HG02759 (cell line): ENCODE measurements around the gene TGIF2.
"Not testable (repeated sequence)": the region's sequence is repeated elsewhere in the genome, so short reads cannot be mapped to it uniquely, and the experiment has no call there.

Source experiments
- ATAC-seq: cut with Tn5 transposase; IDR thresholded peaks from one replicate; pipeline ENCODE4 v1.9.1; 2021; ENCODE audit warnings: mild to moderate bottlenecking, moderate library complexity; ENCODE audit not compliant: unreplicated experiment

TGIF2 gene

DNA sequence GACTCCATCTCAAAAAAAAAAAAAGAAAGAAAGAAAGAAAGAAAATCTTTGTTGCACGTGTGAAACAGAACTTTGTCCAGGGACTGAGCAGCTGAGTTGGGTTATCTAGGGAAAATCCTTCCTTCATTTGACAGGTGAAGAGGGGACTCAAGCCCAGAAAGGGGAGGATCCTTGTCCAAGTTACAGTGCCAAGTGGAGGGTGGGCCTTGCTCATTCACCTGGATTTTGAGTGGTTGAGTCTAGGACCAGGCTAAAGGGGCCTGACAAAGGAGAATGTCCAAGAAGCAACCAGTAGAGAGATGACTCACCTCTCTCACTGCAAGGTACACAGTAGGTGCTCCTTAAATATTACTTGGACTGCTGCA, 2.7 kb downstream of the TGIF2 start:
- ATAC-seq = no peak

DNA sequence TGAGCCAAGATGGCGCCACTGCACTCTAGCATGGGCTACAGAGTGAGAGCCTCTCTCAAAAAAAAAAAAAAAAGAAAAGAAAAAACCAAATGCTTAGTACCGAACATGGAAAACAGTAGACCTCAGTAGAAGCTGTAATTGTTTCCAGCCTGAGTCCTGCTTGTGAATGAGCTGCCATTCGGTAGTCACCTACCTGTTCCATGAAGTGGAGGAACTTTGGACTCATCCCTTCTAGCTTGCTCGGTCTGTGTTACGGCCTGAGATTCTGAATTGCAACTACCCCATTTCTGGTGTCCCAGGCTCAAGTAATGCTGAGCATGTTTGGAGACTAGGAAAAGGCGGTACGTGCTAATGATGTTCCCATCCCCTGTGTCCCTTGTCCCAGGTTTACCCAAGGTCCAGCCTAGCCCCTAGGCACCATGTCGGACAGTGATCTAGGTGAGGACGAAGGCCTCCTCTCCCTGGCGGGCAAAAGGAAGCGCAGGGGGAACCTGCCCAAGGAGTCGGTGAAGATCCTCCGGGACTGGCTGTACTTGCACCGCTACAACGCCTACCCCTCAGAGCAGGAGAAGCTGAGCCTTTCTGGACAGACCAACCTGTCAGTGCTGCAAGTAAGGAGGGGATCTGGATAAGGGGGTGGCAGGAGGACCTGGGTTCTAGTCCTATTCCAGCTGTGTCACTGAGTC, 5.1 kb downstream of the TGIF2 start:
- ATAC-seq = no peak

DNA sequence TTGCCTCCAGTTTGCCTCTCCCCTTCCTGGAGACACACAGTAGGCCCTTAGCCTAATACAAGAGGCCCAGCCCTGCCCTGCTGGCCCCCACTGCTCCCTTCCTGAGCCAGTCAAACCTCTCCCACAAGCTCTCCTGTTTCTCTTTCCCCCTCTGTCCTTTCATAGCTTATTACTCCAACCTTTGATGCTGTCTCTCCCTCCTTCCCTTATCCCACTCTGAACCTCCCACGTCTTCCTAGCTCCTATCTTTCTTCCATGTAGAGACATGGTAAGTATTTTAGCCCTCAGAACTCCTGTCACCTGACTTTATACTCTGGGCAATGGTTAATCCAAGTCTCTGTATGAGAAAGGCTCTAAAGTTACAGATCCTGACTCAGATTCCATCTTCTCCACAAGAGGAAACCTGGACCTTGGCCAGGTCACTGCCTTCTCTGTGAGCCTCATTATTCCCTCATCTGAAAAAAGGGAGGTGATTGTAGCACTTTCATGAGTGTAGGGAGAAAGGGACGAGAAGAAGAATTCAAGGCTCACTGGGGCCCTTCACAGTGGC, 6.7 kb downstream of the TGIF2 start:
- no peak for ATAC-seq

DNA sequence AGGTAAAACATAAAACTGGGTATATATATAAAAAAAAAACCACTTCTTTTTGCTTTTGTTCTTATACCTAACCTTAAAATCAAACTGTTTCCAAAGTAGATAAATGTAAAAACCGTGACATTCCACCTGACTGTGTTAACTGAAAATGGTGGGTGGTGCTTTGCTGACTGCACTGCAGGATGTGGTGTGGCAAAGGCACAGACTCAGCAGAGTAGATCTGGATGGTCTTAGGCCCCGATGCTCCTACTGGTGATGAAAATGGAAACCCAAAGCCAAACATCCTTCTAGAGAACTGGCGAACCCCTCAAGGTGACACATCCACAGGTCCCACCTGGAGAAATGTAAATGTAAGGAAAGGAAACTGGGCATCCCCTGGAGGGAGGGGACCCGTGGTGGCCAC, 8.9 kb downstream of the TGIF2 start:
- no peak for ATAC-seq

DNA sequence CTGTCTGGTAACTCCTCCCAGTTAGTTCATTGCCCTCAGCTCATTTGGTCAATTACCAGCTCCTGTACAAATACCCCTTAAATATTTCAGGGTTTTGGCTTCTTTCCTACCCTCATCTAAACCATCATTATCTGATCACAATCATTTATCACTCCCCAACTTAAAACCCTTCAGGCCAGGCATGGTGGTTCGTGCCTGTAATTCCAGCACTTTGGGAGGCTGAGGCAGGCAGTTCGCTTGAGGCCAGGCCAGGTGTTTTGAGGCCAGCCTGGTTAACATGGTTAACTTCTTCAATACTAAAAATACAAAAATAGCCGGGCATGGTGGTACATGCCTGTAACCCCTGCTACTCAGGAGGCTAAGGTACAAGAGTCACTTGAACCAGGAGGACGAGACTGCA, 9.4 kb downstream of the TGIF2 start:
- ATAC-seq = no peak

DNA sequence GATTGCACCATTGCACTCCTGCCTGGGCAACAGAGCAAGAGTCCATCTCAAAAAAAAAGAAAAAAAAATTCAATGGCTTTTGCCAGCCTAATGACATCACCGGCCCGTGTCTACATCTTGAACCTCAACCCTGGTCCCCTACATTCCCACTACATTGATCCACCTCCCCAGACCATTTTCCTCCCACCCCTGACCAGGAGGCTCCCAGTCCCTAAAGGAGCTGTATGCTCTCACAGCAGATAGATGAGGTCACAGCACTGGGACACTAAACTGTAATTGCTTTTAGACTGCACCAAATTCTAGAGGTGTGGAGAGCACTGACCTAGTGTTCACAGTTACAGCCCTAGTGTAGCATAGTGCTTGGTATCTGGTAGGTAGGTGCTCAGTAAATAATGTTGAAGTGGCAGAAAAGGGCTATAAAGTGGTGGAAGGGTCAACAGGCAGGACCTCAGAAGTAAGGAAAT, 10.7 kb downstream of the TGIF2 start:
- ATAC-seq = no peak

DNA sequence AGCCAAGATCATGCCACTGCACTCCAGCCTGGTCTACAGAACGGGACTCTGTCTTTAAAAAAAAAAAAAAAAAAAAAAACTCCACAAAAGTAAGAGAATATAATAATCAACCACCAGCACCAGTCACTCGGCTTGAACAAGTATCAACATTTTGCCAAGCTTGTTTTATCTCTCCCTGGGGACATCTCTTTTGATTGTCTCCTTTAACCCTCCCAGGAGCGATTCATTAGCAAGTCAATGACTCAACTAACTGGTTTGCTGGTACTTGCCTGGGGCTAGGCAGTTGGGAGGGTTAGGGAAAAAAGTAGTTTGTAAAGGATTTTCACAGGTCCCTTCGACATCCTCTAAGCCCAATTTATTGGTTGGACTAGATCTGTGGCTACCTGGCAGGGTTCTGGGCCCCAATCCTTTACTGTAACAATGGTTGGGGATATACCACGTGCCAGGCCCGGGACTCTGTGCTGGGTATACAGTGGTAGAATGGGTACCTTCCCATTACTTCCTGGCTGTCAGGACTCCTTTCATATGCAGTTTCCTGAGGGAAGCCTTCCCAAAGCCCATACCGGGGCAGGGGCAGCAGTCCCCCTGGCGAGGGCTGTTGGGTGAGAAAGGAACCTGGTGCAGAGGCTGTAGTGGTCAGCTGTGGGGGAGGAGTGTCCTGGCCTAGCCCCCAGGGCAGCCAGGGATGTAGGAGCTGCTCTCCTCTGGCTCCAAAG, 12.2 kb downstream of the TGIF2 start:
- no peak for ATAC-seq

DNA sequence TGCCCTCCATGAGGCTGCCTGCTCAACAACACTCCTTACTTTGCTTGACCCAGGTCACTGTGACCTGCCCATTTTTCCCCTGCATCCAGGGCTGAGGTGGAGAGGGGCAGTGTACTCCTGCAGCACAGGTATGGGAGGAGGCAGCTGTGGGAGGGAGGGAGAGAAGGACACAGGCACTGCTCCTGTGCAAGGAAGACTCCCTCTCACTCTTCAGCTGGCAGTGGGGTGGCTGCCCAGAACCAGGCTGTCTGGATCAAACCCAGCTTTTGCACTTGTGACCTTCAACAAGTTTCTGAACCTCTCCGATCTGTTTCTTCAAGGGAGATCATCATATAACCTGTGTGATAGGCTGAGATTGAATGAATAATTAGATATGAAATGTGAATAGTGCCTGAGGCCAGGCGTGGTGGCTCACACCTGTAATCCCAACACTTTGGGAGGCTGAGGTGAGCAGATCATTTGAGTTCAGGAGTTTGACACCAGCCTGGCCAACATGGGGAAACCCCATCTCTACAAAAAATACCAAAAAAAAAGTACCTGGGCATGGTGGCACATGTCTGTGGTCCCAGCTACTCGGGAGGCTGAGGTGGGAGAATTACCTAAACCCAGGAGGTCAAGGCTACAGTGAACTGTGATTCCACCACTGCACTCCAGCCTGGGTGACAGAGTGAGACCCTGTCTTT, 14.1 kb downstream of the TGIF2 start:
- no peak for ATAC-seq

DNA sequence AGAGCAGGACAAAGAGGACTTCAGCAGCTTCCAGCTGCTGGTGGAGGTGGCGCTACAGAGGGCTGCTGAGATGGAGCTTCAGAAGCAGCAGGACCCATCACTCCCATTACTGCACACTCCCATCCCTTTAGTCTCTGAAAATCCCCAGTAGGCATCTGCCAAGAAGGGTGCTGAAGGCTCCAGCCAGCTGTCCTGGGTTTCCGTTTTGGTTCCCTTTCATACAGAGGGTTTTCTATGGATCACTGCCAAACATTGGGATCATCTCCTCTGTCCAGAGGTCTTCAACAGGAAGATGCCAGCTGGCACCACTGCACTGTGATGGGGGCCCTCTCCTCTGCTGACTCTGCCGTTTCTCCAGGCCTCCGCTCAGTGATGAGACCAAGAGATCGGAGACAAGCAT, 17.9 kb downstream of the TGIF2 start:
- no peak for ATAC-seq

DNA sequence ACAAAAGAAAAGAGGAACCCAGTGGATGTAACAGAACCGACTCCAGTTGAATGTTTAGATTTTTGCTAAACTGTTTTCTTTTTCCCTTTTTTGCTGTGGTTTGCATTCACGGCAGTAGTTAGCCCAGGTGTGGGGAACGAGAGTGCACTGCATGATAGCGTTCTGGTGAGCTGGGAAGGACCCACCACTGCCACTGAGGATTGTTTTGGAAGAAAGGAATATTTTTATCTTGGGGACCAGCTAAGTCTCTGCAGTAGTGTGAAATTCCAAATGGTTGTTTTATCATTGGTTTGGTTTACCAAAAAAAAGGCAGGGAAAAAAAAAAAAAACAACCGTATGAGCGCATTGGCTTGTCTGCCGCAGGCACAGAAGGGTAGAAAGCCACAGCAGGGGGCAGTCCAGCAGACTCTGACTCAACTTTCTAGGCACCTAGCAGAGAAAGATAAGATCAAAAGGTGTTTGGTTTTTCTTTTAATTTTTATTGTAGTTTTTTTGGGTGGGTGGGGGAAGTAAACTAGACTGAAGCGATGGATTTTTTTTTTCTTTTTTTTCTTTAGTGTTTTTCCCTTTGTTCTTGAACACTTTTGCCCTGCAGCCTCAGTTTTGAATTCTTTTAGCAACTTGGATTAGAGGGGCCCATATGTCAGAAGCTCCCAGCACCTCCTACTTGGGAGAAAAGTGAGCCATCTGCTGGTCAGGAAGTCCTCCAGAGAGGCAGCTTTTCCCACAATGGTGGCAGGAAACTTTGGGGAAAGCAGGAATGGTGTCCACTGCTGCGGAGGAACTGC, 18.7 kb downstream of the TGIF2 start:
- ATAC-seq = no peak

DNA sequence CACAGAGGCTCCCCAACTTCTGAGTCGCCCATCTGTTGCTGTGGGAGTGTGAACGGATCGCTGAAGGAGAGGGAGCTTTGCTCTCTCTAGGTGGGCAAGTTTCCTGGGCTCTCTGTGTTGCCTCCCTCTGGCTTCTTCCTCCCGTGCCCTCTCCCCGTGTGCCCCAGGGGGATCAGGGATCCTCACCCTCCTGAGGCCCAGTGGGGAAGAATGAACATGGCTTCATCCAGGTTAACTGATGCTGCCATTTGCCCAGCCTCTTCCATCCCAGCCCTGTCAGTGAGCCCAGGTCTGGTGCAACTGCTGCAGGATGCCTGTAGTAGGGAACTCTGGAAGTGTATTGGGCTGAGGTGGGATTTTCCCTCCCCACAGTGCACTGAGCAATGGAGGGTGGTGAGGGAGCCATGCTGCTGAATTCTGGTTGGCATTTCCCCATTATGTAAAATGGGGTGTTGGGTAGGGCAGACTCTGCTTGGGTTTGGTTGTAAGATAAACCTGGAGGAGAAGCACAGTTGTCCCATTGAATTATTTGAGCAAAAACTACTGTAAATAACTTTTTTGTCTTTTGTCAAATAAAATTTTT, 20.0 kb downstream of the TGIF2 start:
- no peak for ATAC-seq

DNA sequence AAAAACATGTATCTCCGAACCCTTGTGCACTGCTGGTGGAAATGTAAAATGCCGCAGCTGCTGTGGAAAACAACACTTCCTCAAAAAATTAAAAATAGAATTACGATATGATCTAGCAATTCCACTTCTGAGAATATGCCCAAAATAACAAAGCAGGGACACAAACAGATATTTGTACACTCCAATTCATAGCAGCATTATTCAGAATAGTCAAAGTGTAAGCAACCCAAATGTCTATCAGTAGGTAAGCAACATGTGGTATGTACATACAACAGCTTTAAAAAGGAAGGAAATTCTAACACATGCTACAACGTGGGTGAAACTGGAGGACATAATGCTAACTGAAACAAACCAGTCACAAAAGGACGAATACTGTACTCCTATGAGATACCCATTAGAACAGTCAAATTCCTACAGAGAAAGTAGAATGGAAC, 26.5 kb downstream of the TGIF2 start:
- no peak for ATAC-seq

DNA sequence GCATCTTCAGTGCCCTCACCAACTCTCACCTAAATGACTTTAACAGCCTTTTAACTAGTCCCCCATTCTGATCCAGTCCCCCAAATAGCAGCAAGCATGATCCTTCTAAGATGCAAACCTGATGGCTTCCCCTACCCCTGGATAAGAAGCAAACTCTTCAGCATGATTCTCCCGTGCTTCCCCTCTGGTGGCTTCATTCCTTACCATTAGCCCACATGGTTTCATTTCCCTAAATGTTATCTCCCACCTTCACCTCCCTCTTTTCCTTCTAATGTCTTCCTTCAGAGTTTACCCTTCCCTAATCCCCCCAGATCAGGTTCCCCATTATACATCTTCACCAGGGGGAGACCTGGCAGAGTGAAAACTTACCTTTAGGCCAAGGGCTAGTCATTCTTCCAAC, 28.1 kb downstream of the TGIF2 start:
- no peak for ATAC-seq

DNA sequence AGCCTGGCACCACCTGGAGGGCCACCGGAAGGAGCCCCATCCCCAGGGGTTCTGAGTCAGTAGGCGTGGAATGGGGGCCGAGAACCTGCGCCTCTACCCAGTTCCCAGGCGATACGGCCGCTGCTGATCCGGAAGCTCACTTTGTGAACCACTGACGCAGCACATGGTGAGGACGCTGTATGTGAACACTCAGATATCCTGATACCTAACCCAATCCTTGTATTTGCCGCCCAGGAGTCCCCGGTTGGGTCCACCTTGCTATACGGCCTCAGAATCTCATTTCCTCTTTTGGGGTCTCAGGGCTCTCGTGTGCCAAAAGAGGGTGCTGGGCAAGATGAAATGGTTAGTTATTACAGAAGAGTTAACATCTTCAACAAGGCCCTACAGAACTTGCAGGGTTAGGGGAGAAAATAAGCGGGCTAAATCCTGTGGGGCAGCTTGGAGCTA, 31.6 kb downstream of the TGIF2 start:
- ATAC-seq = peak; percentile 37

DNA sequence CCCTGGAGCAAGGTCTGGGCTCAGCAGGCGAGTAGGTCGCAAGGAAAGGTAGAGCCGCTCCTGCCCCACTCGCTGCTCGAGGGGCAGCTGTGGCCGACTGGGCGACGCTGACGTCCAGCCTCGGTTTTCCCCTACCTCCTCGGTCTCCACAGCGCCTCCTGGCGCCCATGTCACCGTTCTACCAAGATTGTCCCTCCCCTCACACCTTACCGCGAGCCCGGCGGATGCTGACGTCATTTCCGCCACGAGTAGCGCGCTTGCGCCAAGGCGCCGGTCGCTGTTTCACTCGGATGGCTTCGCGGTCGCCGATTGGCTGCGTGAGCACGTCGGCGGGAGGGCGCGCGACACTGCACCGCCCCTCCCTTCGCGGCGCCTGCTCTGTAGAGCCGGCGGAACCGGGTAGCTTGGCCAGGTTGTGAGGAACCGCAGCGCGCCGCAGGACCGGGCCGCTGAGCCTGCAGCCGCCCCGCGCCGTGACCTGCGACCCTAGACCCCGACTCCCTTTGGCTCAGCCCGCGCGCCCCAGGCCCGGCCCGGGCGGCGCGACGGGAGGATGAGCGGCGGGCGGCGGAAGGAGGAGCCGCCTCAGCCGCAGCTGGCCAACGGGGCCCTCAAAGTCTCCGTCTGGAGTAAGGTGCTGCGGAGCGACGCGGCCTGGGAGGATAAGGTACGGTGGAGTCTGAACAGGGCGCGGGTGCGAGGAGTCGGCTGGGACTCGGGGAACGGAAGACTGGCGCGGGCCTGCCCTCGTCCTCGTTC, 32.2 kb downstream of the TGIF2 start, which contains the start of gene RAB5IF:
TSS of gene RAB5IF (plus strand) at position 381 of the 759 bp plus-strand sequence. CDS start at position 554, 173 bp downstream.
- ATAC-seq = peak; percentile 89

DNA sequence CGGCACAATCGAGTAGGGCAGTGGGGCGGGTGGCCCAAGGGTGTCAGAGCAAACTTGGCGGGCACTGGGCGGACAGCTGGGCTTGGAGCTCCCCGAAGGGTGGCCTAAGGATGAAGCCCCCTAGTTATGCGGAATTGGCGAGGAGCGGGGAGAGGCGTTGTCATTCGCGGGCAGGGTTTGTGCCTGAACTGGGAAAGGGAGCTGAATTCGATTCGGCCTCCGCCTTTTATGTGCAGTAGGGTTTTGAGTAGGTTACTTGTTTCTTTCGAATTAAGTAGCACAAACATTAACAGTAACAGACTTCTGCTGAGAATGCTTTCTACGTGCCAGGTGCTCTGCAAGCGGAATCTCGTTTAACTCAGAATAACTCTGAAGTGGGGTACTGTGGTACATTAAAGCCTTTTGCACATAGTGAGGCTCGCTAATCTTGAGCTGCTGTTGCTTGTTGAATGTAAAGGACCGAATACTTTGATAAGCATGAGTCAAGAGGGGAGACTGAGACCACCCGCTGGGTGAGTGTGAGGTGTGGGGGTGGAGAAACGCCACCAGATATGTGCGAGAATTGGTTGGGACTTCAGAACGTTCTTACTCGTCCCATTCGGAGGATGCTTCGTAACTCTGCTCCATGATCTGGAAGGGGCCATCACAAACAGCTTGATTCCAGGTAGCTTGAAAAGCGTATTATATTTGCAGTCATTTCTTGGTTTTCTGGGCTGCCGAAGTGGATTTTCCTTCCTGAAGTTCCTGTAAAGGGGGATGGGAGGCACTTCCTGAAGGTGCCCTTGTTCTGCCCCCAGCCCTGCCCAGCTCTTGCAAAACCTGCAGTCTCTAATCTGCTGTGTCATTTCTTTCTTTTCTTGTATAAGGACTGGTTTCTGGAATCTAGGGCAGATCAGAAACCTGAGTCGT, 33.0 kb downstream of the TGIF2 start:
- no peak for ATAC-seq

DNA sequence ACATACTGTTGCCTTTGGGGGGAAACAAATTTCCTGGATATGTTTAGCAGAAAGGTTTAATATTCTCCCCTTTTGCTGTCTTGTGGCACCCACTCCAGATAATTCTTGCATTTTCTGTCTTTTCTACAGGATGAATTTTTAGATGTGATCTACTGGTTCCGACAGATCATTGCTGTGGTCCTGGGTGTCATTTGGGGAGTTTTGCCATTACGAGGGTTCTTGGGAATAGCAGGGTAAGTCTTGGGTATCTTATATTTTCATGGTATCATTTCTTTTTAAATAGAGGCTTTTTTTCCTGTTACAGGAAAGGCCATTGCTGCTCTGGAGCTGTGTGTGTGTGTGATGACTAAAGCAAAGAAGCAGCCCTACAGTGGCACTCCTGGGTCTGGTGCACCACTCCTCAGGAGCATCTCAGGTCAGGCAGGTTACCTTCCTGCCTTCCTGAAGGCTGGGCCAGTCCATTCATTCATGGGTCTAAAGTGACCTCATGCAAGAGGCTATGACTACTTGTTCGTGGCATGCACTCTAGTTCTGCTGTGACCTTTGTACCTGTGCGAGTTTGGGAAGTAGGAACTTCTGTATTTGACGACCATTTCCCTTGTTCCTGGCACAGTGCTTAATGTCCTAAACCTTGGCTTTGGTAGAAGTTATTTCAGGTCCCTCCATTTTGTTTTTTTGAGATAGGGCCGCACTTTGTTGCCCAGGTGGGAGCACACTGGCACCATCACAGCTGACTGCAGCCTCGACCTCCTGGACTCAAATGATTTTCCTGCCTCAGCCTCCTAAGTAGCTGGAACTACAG, 34.4 kb downstream of the TGIF2 start:
- ATAC-seq = no peak

DNA sequence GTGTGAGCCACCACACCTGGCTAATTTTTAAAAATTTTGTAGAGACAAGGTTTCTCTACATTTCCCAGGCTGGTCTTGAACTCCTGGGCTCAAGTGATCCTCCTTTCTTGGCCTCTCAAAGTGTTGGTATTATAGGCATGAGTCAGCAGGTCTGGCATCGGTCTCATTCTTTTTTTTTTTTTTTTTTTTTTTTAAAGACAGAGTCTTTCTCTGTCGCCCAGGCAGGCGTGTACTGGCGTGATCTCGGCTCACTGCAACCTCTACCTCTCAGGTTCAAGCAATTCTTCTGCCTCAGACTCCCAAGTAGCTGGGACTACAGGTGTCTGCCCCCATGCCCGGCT, 35.0 kb downstream of the TGIF2 start:
- ATAC-seq = not testable (repeated sequence)
